GM18520 (cell line): ENCODE results near the gene GRIPAP1.

Experiments
- ATAC-seq: cut with Tn5 transposase; IDR thresholded peaks from one replicate; pipeline ENCODE4 v1.9.1; 2021; ENCODE audit not compliant: unreplicated experiment

The GRIPAP1 gene

GRCh38 chrX:48927736-48928382 lies 74.2 kb downstream of the GRIPAP1 start:
- ATAC-seq, result no peak

- no peak for ATAC-seq
Measured at GRCh38 chrX:48927123-48927522, 74.9 kb downstream of the GRIPAP1 start.

- no peak for ATAC-seq
Measured at GRCh38 chrX:48924270-48924669, 77.8 kb downstream of the GRIPAP1 start.

- no peak for ATAC-seq
Measured at GRCh38 chrX:48923771-48924170, 78.3 kb downstream of the GRIPAP1 start.
